Prostate gland (tissue), 2 donors: ENCODE results near the gene HIVEP3.

Source experiments
- CTCF ChIP-seq, 4 experiments: fragments of 200-600 bp in 2 of 4; fragments of 450-650 bp in 2 of 4; sonication (generic) in 2 of 4; IDR thresholded peaks; 1 replicate in 3 of 4; 2 replicates in 1 of 4; pipeline ENCODE4 v1.5.1; 2016 to 2019; ENCODE audit warnings: antibody characterized with exemption in 4 of 4, mild to moderate bottlenecking in 2 of 4, moderate library complexity in 2 of 4
- POLR2A ChIP-seq: fragments of 450-650 bp; IDR thresholded peaks from one replicate; pipeline ENCODE4 v1.6.1; 2016; ENCODE audit warnings: antibody characterized with exemption, mild to moderate bottlenecking
- POLR2AphosphoS5 ChIP-seq: sonication (generic); formaldehyde crosslinking; IDR thresholded peaks from one replicate; pipeline ENCODE4 v1.6.1; 2017; ENCODE audit warnings: antibody characterized with exemption

GRCh38 chr1:41950820-41951219, 32.1 kb upstream of the HIVEP3 start:
- TF ChIP-seq POLR2A (no peak), POLR2AphosphoS5 (no peak), CTCF (IDR thresholded peaks at IDR 0.05) (no peak)
